ENCODE measurements around the gene ELFN1.

The ELFN1 gene

GRCh38 chr7:1696671-1697498 lies 26.8 kb downstream of the ELFN1 start:
- DNase-seq: no peak

DNA sequence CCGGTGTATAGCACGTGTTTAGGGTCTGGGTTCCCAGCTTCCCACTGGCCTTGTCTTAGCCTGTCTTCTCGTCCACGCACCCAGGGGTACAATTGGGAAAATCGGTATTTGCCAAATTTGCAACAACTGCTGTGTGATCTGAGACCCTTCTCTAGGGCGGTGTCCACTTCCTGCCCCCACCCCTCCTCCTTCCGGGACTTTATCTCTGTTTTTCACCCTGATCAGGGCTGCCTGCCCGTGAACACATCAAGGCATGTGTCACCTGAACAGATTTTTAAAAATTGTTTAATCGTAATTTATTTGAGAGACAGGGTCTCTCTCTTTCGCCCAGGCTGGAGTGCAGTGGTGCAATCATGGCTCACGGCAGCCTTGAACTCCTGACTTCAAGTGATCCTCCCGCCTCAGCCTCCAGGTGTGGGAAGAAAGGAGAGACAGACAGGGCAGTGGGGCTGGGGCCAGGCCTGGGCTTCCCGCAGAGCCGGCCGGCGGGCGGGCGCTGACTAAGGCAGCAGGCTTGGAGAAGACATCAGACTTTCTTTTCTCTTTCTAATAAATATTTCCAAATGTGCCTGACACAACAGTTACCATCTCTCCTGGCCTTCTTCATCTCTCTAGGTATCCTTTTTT lies 27.5 kb downstream of the ELFN1 start:
- DNase-seq: no peak

DNA sequence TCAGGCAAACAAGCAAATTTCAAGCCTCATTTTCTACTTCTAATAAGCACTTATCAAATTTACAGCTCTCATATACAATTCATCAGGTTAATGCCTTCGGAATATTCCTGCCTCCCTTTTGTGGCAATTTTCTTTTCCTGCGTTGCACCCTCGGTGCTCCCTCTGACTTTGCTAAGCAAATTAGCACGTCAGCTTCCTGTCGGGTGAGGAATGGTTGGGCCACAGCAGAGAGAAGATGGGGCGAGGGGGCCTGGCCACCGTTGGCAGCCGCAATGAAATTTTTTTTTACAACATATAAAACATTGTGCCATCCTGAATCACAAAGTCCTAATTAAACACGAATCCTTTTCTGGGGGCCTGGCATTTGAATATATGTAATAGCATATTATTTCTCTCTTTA lies 28.1 kb downstream of the ELFN1 start:
- DNase-seq: no peak

GRCh38 chr7:1698951-1699350 lies 28.9 kb downstream of the ELFN1 start:
- DNase-seq: no peak

- no peak for DNase-seq
Measured at GRCh38 chr7:1700086-1700485, 30.0 kb downstream of the ELFN1 start.

DNA sequence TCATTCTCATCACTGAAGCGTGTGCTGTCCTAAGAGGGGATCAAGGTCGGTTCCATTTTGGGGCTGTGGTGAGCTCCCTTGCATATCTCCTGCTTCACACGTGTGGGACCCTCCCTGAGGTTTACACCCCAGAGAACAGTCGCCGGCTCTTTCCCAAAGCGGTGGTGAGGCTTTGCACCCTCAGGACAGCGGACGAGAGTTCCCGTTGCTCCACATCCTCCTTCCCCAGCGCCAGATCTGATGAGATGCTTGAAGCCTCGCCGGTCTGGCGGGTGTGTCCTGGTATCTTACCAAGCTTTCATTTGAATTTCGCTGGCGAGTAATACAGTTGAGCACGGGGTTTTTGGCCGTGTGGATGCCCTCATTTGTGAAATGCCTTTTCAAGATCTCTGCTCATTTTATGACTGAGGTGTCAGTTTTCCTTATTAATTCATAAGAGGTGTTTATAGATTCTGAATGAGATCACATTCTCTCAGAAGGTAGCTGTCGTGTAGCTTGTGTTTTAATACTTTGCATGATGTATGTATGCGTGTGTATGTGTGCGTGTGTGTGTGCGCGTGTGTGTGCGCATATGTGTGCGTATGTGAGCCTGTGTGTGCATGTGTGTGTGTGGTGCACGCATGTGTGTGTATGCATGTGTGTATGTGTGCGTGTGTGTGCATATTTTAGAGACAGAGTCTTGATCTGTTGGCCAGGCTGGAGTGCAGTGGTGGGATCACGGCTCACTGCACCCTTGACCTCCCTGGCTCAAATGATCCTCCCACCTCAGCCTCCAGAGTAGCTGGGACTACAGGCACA lies 30.7 kb downstream of the ELFN1 start:
- DNase-seq: no peak

DNA sequence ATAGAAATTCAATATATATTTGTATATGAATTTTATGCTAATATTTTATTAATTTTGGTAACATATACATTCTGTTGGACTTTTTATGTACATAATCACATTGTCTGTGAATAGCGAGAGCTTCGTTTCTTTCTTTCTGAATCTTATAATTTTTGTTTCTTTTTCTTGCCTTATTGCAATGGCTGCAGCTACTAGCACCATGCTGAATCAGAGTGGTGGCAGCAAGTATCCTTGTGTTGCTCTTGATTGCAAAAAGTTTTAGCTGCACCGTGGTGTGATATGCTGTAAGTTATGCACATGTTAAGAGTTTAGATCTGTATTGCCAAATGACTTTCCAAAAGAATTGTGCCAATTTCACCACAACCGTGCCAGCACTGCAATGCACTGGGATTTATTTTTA lies 32.6 kb downstream of the ELFN1 start:
- DNase-seq: no peak

GRCh38 chr7:1703441-1703840 lies 33.4 kb downstream of the ELFN1 start:
- no peak for DNase-seq

DNA sequence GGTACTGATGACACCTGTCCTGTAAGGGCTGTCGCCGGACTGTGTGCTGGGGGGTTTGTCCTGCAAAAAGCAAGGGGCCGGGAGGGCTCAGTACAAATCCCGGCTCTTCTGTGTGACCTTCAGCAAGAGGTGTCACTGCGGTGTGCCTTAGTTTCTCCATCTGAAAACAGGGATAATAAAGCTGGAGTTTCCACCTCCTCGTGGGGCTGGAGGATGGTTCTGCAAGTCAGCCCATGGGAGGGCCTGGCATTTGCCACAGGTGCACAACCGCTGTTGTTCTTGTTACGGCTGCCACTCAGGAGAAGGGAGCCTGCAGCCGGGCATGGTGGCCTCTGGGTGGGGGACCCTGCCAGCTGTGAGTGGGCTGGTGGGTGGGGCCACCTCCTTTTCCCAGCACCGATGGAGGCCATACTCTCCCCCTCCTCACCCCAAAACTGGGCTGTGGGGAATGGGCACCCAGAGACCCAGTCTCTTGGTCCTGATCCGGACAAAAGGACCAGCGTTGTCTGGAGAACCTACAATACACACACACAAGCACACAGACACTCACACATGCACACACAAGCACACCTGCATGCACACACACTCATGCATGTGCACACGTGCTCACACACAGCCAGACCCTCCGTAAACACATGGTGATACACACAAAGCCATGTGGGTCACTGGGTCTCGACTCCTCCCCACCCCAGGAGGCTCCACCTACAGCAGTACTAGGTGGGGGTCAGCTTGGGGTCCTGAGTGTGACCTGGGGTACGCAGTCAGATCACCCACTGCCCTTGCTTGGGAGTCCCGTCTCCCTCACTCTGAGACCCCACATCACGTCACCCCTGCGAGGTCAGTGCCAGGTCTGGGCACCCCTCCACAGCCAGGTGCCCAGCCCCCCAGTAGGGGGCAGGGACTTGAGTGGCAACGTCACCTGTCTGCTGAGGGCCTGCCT lies 34.1 kb downstream of the ELFN1 start:
- DNase-seq: no peak

GRCh38 chr7:1704811-1705738 lies 35.0 kb downstream of the ELFN1 start:
- DNase-seq: no peak

- DNase-seq: no peak
Measured at GRCh38 chr7:1705856-1706255, 35.8 kb downstream of the ELFN1 start.

- DNase-seq: no peak
Measured at GRCh38 chr7:1706381-1706720, 36.3 kb downstream of the ELFN1 start.

DNA sequence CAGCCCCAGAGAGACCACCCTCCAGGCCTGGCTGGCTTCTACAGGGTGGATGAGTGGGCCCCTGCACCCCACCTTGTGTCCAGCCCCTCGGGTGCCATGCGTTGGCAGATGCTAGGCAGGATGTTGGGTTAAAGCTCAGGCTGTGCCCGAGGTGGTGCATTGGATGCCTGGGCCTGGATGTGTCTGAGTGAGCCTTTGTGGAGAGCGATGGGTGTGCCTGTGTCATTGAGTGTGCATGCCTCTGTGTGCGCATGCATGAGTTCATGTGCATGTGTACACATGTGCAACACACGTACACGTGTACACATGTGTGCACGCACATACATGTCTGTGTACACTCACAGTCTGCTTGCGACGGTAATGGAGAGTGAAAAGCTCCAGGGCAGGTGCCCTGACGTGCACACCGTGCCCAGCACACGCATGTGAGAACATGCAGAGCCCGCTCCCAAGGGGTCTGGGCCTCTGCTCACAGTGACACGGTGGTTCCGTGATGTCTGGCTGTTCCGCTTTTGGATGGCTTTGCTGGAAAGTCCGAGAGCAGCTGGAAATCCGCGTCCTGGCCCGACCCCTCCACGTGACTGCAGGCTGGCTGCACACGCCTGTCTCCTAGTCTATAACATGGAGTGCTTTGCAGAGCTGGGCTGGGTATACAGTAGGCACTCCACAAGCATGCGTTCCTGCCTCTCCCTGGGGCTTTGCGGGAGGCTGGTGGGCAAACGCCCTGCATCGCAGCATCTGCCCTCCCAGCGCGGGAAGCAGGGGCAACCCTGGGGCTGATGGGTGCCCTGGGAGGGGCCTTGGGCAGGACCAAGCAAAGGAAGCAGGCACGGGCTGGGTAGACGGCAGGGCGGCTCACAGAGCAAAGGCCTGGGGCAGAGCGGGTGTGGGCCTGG lies 36.9 kb downstream of the ELFN1 start:
- no peak for DNase-seq

GRCh38 chr7:1707756-1708595 lies 37.9 kb downstream of the ELFN1 start:
- DNase-seq: no peak

GRCh38 chr7:1708596-1709251 lies 38.6 kb downstream of the ELFN1 start:
- no peak for DNase-seq

GRCh38 chr7:1709281-1709680 lies 39.2 kb downstream of the ELFN1 start:
- no peak for DNase-seq

DNA sequence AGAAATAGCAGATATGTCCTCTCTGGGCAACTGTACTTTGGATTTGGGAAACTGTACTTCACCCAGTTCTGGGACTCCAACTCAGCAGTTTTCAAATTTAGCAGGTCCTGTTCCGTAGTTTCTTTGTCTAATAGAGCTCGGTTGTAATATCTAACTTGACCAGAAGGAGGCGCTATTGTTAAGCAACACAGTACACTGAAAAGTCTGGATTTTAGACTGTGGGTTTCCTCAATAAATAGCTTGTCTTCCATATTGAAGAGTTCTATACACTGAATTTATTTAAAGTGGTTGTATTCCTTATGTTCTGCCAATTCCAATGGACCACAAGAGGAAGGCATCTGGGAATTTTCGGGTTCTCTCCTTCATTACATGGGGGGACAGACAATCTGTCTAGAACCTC lies 39.8 kb downstream of the ELFN1 start:
- no peak for DNase-seq

- DNase-seq: no peak
Measured at GRCh38 chr7:1710936-1711335, 40.9 kb downstream of the ELFN1 start.

- DNase-seq: no peak
Measured at GRCh38 chr7:1712907-1713501, 42.9 kb downstream of the ELFN1 start.
